Measurements from ENCODE around the gene PGM1.

The PGM1 gene

DNA sequence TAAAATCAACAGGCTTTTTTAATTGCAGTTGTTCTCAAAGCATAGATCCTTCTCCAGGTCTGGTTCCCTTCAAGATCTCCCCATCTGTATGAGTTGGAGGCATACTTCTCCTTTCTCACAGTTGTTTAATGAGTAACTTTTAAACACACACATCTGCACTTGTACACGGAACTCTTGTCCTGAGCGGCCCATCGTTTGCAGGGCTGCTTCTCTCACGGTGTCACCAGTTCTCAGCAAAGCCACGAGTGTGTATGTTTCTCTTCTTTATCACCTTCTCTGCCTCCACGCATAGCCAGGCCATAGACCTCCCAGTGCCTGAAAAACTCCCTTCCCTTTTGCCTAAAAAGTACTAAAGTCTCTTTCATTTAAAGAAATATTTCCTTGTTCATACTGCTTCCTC is 111.9 kb downstream of the PGM1 start:
- no peak for DNase-seq

DNA sequence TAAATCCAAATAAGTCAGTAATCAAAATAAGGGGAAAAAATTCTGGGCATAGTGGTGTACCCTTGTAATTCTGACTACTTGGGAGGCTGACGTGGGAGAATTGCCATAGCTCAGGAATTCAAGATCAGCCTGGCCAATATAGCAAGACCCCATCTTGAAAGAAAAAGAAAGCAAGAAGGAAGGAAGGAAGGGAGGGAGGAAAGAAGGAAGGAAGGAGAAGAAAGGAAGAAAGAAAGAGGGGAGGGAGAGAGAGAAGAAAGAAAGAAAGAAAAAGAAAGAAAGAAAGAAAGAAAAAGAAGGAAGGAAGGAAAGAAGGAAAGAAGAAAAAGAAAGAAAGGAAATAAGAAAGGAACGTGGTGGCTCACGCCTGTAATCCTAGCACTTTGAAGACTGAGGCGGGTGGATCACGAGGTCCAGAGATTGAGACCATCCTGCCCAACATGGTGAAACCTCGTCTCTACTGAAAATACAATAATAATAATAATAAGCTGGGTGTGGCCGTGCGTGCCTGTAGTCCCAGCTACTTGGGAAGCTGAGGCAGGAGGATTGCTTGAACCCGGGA is 116.1 kb downstream of the PGM1 start:
- DNase-seq, result no peak

Measured in NCI-H524 (cell line).